DOHH2 (cell line): ENCODE measurements around the gene SON.

Source experiments
- H3F3A ChIP-seq: fragments of 200-600 bp; sonication (generic), shearing (Covaris generic); 2 replicates; pipeline ENCODE4 v1.6.0; 2016; ENCODE audit warnings: antibody characterized with exemption, mild to moderate bottlenecking; ENCODE audit not compliant: control insufficient read depth, insufficient read depth
- H3K27ac ChIP-seq: fragments of 200-600 bp; sonication (generic); 2 replicates; pipeline ENCODE4 v1.5.1; 2014; ENCODE audit warnings: low read depth, mild to moderate bottlenecking, low read length, moderate library complexity
- H3K27me3 ChIP-seq: fragments of 200-600 bp; sonication (generic); 2 replicates; pipeline ENCODE4 v1.6.1; 2014; ENCODE audit warnings: mild to moderate bottlenecking, low read length, mixed read lengths; ENCODE audit not compliant: control insufficient read depth
- H3K36me3 ChIP-seq: fragments of 200-600 bp; sonication (generic); 2 replicates; pipeline ENCODE4 v1.6.1; 2014; ENCODE audit warnings: mild to moderate bottlenecking, low read length, moderate library complexity, mixed read lengths; ENCODE audit not compliant: control insufficient read depth
- H3K4me1 ChIP-seq: fragments of 200-600 bp; sonication (generic); 2 replicates; pipeline ENCODE4 v1.6.1; 2014; ENCODE audit warnings: mild to moderate bottlenecking, low read length, mixed read lengths; ENCODE audit not compliant: control insufficient read depth
- H3K4me2 ChIP-seq: fragments of 200-600 bp; sonication (generic); 2 replicates; pipeline ENCODE4 v1.6.0; 2014; ENCODE audit warnings: mild to moderate bottlenecking, low read length, moderate library complexity
- H3K4me3 ChIP-seq: fragments of 200-600 bp; sonication (generic); 2 replicates; pipeline ENCODE4 v1.5.1; 2014; ENCODE audit warnings: mild to moderate bottlenecking, low read length, mixed read lengths
- H3K79me2 ChIP-seq: fragments of 200-600 bp; sonication (generic); 2 replicates; pipeline ENCODE4 v1.6.1; 2014; ENCODE audit warnings: mild to moderate bottlenecking, low read length, mixed read lengths; ENCODE audit not compliant: control insufficient read depth
- H3K9me2 ChIP-seq: fragments of 200-600 bp; sonication (generic); replicated peaks from 2 replicates; pipeline ENCODE4 v1.6.1; 2014; ENCODE audit warnings: mild to moderate bottlenecking, low read length, mixed read lengths; ENCODE audit not compliant: control insufficient read depth
- H3K9me3 ChIP-seq: fragments of 200-600 bp; sonication (generic); 2 replicates; pipeline ENCODE4 v1.6.1; 2014; ENCODE audit warnings: antibody characterized with exemption, low read length, mixed read lengths; ENCODE audit not compliant: control insufficient read depth, insufficient read depth
- H4K20me1 ChIP-seq: fragments of 200-600 bp; sonication (generic); 2 replicates; pipeline ENCODE4 v1.6.0; 2014; ENCODE audit warnings: low read depth, mild to moderate bottlenecking, antibody characterized with exemption, low read length, moderate library complexity; ENCODE audit not compliant: control insufficient read depth, insufficient read depth
- CTCF ChIP-seq: fragments of 200-600 bp; sonication (generic); IDR thresholded peaks from one replicate; pipeline ENCODE4 v1.5.1; 2014; ENCODE audit warnings: antibody characterized with exemption, mild to moderate bottlenecking, low read depth, low read length; ENCODE audit not compliant: poor library complexity, severe bottlenecking
- EZH2phosphoT487 ChIP-seq: fragments of 200-600 bp; sonication (generic); IDR thresholded peaks from 2 replicates; pipeline ENCODE4 v1.6.1; 2017; ENCODE audit warnings: borderline replicate concordance, mild to moderate bottlenecking, antibody characterized with exemption, low read length, moderate library complexity, mixed read lengths

The SON gene

GRCh38 chr21:33566514-33566913 is 23.7 kb downstream of the SON start:
- H3K4me3 ChIP-seq: no peak overlapping the region
- no peak overlapping the region for H3K4me2 ChIP-seq
- TF ChIP-seq CTCF: no peak
- no peak for TF ChIP-seq EZH2phosphoT487
- no peaks in the 10 kb centered on the region for H3K9me3 ChIP-seq
- 0 out of 2 replicates have a peak, but pooled peaks cover 3% of the 10 kb centered on the region for H4K20me1 ChIP-seq
- H3K27me3 ChIP-seq: no peaks in the 10 kb centered on the region
- peaks cover 92% of the 10 kb centered on the region for H3K36me3 ChIP-seq
- peaks cover 35% of the 10 kb centered on the region for H3F3A ChIP-seq
- no peak overlapping the region for H3K27ac ChIP-seq
- no peaks in the 10 kb centered on the region for H3K4me1 ChIP-seq
- no peaks in the 10 kb centered on the region for H3K9me2 ChIP-seq
- peaks cover 53% of the 10 kb centered on the region for H3K79me2 ChIP-seq

GRCh38 chr21:33567914-33568313 is 25.1 kb downstream of the SON start:
- TF ChIP-seq EZH2phosphoT487 (no peak), CTCF (no peak)
- Histone ChIP-seq H3K27ac (no peak overlapping the region), H3K36me3 (peaks cover 92% of the 10 kb centered on the region), H3K9me2 (no peaks in the 10 kb centered on the region), H3K4me2 (no peak overlapping the region), H3K4me1 (no peaks in the 10 kb centered on the region), H3F3A (peaks cover 32% of the 10 kb centered on the region), H3K4me3 (no peak overlapping the region), H3K79me2 (peaks cover 47% of the 10 kb centered on the region), H4K20me1 (0 out of 2 replicates have a peak, but pooled peaks cover 3% of the 10 kb centered on the region), H3K9me3 (no peaks in the 10 kb centered on the region), H3K27me3 (no peaks in the 10 kb centered on the region)

- no peak overlapping the region for H3K4me3 ChIP-seq
- TF ChIP-seq CTCF (no peak), EZH2phosphoT487 (no peak)
- 0 out of 2 replicates have a peak, but pooled peaks cover 3% of the 10 kb centered on the region for H4K20me1 ChIP-seq
- no peaks in the 10 kb centered on the region for H3K4me1 ChIP-seq
- H3K27ac ChIP-seq: no peak overlapping the region
- H3F3A ChIP-seq: peaks cover 37% of the 10 kb centered on the region
- no peaks in the 10 kb centered on the region for H3K9me3 ChIP-seq
- H3K9me2 ChIP-seq: no peaks in the 10 kb centered on the region
- no peak overlapping the region for H3K4me2 ChIP-seq
- peaks cover 44% of the 10 kb centered on the region for H3K79me2 ChIP-seq
- peaks cover 92% of the 10 kb centered on the region for H3K36me3 ChIP-seq
- H3K27me3 ChIP-seq: no peaks in the 10 kb centered on the region
Observed at GRCh38 chr21:33568448-33568847, 25.6 kb downstream of the SON start.

GRCh38 chr21:33569991-33570390 is 27.2 kb downstream of the SON start:
- H3F3A ChIP-seq: peaks cover 49% of the 10 kb centered on the region
- H3K9me3 ChIP-seq: no peaks in the 10 kb centered on the region
- no peaks in the 10 kb centered on the region for H3K4me1 ChIP-seq
- H3K27ac ChIP-seq: no peak overlapping the region
- no peak overlapping the region for H3K4me2 ChIP-seq
- no peak overlapping the region for H3K4me3 ChIP-seq
- peaks cover 37% of the 10 kb centered on the region for H3K79me2 ChIP-seq
- H4K20me1 ChIP-seq: no peaks in the 10 kb centered on the region
- peaks cover 93% of the 10 kb centered on the region for H3K36me3 ChIP-seq
- TF ChIP-seq EZH2phosphoT487 (no peak), CTCF (no peak)
- no peaks in the 10 kb centered on the region for H3K9me2 ChIP-seq
- H3K27me3 ChIP-seq: no peaks in the 10 kb centered on the region
